Activated CD4-positive, alpha-beta T cell treated with anti-CD3 and anti-CD28 coated beads, Interleukin-2, amount 50 U/mL, for 24 hours (primary cell): ENCODE results near the gene DDX24.

ENCODE experiments used
- DNase-seq, 2 donors: peaks; one replicate each; pipeline ENCODE4 v3.0.0-alpha.2; 2020; ENCODE audit warnings: low read depth in 1 of 2, low spot score in 1 of 2

DDX24 gene

GRCh38 chr14:94050231-94050880 lies 30.6 kb downstream of the DDX24 start:
- no peak for DNase-seq

GRCh38 chr14:94049625-94050023 lies 31.4 kb downstream of the DDX24 start:
- DNase-seq: no peak

DNA sequence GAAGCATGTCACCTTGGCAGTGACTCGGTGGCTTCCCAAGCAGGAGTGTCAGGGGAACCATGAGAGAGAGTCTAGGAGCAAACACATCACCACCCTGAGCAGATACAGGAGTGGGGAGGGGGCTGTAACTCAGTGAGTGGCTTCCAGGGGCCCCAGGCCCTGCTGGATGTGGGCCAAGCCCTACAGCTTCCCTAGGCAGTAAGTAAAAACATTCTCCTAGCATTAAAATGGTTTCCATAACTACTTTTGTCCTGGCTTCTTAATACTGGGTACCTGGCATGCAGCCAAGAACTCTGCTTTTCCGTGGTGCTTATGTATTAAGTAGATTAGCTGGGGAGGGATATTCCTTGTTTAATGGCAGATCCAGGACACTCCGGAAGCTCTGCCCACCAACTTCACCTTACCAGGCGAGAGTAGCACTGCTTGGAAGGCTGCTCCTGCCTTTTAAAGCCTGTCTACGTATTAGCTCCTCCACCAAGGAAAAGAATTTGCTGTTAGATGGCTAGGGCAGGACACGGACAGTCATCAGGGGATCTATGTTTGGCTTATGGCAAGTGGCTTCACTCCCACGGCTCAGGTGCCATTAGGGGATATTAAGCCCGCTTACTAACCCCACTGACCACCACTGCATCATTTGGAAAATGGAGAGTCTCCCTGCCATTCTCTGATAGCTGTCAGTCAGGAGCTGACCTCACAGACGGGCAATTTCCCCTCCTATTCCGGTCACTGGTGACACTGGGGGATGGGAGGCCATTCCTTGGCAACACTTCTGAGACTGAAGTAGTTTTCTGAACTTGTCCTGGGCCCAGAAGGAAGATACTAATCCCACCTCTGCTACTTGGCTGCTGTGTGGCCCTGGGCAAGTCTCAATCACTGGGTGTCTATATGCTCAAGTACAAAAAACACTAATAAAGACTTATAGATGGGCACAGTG lies 32.0 kb downstream of the DDX24 start:
- DNase-seq: no peak

- DNase-seq: no peak
Measured at GRCh38 chr14:94047581-94047980, 33.4 kb downstream of the DDX24 start.

DNA sequence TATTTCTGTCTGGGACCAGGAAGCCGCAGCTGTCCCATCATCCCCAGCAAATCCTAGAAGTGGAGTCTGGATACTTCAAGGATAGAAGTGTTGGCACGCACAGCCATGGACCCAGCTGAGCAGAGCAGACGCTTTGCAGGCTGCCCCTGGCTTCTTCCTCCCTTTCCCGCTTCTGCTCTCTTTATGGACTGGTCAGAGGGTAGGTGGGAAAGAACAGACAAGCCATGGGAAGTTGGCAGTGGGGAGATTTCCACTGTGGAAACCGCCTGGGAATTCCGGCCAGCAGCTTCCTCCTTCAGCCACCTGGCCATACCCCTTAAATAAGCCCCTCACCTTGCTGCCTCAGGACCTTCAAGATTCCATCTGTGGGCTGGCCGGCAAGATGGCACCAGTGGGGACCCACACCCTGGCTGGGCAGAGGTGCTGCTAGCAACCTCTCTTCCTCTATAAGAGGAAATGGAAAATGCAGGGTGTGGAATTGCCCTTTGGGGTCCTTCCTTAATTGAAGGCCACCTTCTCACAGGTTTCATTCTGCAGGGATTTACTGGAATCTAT lies 34.2 kb downstream of the DDX24 start:
- no peak for DNase-seq

DNA sequence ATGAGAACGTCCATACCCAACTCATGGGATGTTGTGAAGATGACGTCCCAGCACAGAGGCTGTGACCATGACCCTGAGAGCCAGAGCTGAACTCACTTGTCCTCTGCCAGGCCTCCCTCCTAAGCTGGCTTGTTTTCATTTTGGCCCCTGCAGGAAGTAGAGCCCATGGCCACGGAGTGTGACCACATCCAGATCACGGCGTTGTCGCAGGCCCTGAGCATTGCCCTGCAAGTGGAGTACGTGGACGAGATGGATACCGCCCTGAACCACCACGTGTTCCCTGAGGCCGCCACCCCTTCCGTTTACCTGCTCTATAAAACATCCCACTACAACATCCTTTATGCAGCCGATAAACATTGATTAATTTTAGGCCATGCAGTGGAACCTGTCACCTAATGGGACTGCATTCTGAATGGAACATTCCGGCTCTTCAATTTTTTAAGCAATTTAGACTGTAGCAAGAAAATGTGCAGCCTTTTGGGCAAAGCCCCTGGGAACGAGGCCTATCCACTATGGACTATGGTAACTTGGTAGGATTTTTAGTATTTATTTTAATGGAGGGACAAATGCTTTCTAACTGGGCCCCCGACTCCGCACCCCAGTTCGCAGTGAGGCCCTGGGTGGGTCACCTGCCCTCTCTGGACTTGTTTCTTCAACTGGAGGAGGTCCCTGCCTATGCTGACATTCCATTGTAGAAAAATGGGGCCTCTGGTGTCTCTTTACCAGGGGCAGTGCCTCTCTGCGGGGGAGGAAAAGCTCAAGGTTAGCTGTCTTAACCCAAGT lies 35.2 kb downstream of the DDX24 start:
- no peak for DNase-seq

DNA sequence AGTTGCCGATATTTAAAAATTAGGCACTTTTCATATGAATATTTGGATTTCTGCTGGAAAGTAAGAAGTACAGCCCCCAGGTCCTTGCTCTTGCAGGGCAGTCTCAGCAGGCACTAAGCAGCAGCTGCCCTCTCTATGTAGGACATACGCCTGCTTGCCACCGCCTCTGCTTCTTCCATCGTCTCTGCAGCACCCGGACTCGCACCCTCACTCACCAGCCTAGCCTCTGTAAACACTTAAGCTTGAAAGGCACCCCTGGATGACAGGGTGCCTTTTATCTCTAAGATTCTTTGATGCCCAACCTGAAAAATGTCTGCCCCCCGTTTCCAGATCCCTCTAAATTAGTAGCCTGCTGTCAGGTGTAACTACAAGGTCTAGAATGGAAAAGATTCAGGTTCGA lies 35.9 kb downstream of the DDX24 start:
- DNase-seq: no peak

DNA sequence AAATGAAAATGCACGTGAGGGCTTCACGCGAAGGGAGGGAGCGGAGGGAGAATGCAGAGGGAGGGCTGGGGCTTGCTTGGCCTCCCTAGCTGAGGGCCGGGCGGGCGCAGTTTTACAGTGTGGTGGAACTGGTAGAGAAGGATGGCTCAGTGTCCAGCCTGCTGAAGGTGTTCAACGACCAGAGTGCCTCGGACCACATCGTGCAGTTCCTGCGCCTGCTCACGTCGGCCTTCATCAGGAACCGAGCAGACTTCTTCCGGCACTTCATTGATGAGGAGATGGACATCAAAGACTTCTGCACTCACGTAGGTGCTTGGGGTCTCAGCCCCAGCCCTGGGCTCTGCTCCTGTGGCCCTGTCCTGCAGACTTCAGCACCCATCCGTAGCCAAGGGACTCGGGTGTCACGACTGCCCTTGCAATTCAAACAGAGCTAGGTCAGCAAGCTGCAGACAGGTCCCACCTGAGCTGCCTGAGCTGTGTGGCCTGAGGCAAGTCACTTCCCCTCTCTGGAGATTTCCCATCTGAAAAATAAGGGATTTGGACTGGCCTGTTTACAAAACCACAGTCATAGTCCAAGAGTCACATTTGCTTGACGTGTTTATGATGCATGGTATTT lies 36.4 kb downstream of the DDX24 start:
- DNase-seq: no peak

GRCh38 chr14:94043756-94044475 lies 37.1 kb downstream of the DDX24 start:
- DNase-seq: no peak

DNA sequence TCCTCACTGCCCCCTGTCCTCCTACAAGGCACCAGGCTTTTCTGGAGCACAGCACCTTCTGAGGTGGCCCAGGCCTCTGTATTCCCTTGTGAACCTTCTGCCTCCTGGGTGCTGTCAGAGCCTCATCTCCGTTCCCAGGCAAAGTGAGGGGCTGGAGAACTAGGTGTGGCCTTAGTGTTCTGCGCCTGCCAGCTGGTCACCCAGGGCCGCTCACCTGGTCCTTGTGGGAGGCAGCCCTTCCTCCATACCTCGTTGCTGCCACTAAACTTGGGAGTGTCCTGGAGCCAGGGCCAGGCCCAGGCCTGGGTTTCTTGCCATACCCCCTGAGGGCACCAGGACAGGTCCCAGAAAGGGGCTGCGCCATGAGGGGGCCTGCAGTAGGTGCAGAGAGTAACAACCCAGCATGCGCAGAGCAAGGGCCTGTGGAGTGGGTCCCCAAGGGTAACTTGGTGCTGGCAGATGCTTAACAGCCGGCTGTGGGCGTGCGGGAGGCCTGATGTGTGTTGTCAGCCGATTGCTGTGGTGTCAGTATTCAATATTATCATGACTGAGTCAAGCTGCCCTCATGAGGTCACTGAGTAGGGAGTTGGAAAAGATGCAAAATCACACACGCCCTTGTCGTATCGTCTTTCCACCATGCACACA lies 37.8 kb downstream of the DDX24 start:
- no peak for DNase-seq

GRCh38 chr14:94042433-94043091 lies 38.4 kb downstream of the DDX24 start:
- DNase-seq: no peak

DNA sequence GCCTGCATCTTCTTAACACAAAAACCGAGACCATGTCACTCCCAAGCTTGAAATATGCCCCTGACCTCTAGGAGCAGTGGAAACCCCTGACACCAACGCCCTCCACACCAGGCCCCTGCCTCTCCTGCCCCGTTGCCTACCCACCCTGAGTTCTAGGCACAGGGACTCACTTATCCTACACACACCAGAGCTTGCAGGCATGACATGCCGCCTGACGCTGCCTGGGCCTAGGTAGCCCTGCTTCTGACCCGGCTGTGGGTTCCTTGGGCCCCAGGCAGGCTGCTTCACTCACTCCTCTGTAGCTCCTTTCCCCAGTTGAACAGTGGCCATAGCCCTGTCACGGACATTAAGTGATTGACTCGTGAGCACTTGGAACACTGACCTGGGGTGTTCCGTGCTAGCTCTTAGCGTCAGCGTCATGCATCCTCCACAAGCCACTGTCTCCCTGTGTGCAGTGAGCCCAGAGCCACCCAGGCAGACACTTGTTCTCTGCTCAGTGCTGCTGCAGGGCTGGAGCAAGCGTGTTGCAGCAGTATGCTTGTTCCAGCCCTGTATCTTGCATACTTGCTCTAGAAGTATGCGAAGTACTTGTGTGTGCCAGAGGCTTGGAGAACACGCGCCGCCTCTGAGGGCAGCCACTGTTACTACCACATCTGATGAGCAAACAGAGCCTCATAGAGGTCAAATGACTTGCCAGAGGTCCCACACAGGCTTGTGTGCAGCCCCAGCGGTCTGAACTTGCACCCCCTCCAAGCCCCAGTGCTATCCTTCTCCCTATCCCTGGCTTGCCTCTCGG lies 39.3 kb downstream of the DDX24 start:
- no peak for DNase-seq

- DNase-seq: no peak
Measured at GRCh38 chr14:94040796-94041195, 40.2 kb downstream of the DDX24 start.

DNA sequence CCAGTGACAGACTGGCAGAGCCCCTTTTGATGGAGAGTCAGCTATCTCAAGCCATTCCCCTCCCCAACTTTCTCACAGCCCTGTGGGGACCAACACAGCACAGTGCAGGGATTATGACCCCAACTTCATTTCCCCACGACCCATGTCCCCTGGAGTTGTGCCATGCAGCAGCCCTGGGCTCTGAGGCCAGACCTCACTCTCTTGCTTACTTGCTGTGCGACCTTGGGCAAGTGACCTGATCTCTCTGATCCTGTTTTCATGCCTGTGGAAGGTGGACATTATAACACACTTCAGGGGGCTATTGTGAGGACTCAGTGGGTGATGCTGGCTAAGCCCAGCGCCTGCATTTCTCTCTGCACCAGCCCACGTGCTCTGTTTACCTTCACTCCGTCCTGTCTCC lies 40.8 kb downstream of the DDX24 start:
- no peak for DNase-seq

DNA sequence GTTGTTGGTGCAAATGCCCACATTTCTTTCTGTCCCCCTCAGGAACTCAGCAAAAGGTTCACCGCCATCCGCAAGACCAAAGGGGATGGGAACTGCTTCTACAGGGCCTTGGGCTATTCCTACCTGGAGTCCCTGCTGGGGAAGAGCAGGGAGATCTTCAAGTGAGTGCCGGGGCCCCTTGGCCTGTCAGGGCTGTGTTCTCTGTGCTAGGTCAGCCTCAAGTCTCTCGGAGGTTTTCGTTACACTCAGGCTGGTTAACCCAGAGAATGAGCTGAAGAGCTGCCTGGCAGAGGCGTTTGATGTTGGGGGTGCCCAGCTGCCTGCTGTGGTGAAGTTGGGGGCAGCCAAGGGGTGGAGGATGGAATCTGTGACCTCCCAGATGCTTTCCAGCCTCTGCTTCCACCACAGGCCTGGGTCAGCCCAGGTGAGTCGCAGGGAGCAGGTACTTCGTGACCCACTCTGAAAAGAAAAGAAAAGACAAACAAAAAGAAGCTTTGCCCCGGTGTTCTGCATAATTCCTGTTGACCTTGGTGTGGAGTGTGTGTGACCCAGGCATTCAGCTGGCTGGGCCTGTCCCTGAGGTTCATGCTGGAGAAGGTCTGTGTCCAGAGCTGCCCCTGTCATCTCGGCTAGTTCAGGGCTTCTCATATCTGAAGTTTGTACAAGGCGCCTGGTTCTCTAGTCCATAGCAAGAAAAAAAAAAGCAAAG lies 41.9 kb downstream of the DDX24 start:
- no peak for DNase-seq

- no peak for DNase-seq
Measured at GRCh38 chr14:94038510-94038909, 42.5 kb downstream of the DDX24 start.

DNA sequence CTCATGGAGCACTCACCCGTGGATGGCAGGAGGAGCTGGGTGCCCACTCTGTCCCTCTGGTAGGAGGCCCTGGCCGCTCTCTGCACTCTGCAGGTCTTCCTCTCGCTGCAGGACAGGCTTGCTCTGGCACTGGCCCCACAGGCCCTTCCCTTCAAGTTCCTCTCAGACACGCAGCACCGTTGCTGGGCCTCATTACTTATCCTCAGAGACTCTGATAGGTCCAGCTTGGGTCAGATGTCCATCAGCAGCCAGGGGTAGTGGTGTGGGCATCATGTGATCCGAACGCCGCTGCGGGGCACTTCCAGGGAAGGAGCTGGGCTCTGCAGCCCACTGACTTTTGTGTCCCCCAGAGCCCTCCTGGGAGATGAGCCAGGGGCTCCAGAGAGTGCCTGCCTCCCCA lies 43.0 kb downstream of the DDX24 start:
- DNase-seq: no peak
